Stimulated activated CD4-positive, alpha-beta T cell treated with anti-CD3 and anti-CD28 coated beads, Interleukin-2, amount 100 ng/mL, for 24 hours (primary cell): ENCODE data around the gene FCAMR.

Source experiments
- DNase-seq, 2 donors: peaks; one replicate each; pipeline ENCODE4 v3.0.0-alpha.2; 2020

FCAMR gene, protein sequence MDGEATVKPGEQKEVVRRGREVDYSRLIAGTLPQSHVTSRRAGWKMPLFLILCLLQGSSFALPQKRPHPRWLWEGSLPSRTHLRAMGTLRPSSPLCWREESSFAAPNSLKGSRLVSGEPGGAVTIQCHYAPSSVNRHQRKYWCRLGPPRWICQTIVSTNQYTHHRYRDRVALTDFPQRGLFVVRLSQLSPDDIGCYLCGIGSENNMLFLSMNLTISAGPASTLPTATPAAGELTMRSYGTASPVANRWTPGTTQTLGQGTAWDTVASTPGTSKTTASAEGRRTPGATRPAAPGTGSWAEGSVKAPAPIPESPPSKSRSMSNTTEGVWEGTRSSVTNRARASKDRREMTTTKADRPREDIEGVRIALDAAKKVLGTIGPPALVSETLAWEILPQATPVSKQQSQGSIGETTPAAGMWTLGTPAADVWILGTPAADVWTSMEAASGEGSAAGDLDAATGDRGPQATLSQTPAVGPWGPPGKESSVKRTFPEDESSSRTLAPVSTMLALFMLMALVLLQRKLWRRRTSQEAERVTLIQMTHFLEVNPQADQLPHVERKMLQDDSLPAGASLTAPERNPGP

DNA sequence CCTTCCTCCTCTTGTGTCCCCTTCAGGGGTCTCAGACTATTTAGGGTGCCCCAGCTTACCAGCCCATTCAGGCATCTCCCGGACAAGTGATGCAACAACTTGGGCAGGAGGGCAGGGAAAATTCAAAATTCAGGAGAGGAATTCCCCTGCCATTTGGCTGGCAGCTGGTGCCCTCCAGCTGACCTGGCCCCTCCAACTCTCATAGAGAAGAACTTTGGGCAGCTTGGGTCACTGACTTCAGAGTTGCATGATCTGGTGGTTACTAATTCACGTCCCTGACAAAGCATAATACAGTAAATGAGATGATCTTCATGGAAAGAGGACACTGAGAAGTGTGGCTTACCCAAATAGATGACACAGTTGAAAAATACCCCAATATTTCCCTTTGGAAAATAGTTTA is at the start of gene FCAMR:
TSS of gene FCAMR (minus strand) at position 15 of the 400 bp plus-strand sequence. CDS start 335 bp downstream, outside the sequence.
- DNase-seq: no peak

DNA sequence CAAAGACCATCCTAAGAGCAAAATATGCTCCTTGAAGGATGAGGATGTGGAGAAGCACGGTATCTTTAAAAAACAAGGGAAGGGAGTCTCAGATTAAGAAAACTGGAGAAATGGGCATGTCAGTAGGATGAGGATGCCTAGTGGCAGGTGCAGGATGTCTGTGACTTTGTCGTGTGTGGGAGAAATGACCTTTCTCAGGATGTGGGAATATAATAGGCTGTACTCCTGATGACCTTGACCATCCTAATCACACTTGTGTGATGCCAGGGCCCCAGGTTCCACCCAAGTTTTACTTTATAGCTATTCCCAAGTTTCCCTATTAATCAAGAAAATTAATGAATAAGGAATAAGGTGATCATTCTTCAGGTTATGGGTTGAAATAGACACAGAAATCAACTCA is 49.4 kb upstream of the FCAMR start:
- no peak for DNase-seq

DNA sequence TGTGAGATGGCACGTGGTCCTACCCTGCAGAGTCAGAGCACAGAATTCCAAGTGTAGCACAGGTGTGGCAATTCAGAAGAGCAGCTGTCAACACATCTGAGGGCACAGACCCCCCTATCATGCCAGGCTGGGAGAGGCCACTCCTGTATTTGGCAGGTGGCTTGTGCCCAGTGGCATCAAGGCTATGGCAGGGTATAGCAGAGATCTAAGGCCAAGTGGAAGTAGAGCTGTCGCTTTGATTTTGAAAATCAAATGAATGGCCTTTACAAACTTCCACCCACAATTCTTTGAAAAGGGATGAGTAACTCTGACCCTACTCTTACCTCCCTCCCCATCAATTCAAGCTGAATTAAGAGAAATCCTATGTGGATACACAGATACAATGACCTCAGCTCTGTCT is 48.9 kb upstream of the FCAMR start:
- no peak for DNase-seq

DNA sequence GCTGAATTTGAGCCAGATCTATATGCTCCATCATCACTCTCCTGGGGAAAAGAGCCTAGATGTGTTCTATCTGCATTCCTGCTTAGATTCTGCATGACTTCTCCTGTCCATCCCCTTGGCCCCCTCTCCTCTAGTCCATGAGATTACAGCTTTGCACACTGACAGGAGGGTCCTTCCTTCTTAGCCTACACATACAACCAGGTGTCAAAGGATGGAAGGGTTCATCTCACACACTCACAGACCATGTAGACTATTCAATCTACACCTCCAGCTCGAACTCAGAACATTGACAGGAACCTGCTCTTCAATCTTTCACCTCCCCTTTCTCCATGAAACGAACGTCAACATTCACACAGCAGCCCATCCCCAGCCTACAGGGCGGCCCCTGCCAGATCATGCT is 48.4 kb upstream of the FCAMR start:
- DNase-seq: no peak

DNA sequence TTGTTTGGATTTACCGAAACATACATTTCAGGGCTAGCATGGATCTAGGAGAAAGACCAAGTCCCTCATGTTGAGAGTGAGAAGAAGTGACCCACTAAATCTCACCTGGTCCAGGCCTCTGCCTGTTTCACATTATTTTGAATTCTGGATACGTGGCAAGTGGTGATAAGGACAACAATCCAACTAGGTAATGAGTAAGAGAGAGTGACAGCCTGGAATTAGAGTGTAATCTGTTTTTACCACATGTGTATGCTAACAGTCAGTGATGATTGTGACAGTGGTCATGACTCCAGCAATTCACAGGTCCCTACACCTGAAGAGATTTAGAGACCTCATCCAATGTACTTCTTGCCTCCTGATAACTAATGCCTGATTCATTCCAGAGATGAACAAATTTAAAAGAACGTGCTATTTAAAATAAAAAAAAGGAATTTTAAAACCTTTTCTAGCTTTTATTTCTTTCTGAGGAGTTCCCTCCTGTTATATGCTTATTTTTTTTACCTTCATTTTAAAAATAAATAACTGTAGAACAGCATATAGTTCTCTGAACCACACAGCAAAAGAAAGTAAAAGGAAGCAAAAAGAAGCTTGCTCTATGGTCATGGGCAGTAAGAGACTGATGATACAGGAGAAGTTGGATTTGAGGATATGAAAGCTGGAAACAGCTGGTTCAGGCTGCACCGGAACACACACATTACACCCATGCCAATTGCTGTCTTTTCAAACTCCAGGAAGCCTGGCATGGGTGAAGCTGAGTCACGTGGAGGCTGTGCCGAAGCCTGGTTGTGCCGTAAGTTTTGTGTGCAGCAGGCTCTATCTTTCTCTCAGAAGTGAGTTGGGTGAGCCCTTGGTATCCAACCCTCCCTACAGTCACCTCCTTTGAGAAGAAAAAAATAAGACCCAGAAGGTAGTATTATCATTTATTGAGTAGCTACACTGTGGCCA is 47.6 kb upstream of the FCAMR start:
- no peak for DNase-seq

DNA sequence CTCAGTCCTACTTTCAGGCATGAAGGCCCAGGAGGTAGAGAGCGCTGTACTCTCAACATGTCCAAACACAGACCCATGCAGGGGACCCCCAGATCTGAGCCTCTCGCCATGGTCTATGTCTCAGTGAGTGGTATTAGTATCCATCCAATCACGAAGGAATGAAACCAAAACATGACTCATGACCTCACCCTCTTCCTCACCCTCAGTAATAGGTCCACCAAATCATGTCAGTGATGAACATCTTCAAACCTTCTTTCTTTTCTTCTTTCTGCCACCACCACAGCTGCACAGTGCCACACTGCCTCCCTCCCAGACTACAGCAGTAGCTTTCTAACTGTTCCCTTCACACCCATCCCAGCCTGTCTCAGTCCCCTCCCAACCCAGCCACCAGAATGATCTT is 45.5 kb upstream of the FCAMR start:
- DNase-seq: no peak

DNA sequence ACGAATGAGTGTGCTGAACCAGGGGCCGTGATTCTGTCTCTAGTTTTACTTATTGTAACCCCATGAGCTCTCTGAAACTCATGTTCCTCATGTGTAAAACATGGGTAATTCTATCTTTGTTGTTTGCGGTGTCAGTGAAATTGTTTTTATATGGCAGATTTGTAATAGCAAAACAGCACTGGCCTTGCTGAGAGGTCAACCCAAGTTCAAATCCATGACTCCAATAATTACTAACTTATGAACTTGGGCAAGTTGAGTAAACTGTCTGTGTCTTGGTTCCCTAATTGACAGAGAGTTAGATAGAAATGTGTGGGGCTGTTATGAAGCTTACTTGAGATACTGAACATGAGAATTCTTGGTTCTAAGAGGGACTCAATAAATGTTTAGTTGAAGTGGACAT is 44.5 kb upstream of the FCAMR start:
- DNase-seq: no peak

DNA sequence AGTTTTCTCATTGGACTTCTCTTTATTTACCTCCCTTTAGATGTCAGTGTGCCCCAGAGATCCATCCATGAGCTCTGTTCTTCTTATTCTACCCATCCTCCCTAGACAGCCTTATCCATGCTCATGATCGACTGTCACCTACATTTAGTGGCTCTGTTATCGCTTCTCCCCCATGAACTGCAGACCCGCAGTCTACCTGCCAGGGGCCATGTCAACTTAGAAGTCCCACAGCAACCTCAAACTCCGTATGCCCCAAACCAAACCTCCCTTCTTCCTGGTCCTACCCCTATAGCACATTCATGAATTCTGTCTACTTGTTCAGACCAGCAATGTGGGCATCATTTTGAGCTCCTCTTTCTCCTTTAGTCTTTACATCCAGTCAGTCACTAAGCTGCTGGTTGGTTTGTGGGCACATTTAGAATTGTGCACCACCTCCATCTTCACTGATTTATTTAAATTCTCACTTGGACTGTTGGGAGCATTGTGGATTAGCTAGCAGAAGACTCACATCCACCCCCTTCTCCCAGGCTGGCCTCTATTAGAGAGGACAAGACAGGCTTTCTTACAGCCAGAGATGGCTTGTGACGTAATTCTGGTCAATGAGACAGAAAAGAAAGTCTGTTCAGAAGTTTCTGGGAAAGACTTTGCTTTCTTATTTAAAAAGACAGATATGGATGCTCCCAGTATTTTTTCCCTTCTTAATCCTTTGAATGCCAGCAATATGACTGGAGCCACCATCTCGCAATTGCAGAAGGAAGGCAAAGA is 43.2 kb upstream of the FCAMR start:
- DNase-seq: no peak

DNA sequence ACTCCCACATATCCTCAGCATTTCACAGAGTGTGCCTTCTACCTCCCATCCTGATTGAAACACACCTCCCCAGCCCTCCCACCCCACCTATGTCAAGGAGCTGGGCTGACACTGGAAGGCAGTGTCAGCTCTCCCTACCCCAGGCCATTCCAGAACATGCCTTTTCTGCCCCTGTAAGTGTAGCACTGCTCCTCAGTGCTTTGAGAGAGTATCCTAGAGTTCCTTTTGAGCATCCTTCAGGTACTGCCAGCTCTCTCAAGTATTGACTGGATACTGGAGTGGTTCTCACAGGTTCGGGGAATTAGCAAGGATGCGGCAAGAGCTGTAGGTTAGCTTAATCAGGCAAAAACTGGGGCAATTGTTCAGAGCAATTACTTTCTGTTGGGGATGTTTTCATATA is 40.5 kb upstream of the FCAMR start:
- DNase-seq: no peak

DNA sequence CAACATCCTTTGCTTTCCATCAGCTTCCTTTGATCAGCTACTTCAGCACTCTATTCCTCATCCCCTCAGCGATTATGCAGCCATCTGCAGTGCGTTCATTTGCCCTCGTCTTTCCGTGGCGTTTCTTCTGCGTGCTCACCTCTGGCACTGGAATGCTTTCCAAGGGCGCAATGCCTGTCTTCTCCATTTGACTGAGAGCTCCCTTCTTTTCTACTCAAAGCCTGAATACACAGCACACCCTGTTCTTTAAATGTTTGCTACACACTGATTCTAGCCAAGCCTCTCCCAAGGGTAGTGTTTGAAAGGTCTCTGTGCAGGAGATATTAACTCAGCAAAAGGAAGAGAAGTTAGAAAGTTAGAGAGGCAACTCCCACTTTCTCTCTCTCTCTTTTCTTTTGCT is 39.7 kb upstream of the FCAMR start:
- DNase-seq: no peak

DNA sequence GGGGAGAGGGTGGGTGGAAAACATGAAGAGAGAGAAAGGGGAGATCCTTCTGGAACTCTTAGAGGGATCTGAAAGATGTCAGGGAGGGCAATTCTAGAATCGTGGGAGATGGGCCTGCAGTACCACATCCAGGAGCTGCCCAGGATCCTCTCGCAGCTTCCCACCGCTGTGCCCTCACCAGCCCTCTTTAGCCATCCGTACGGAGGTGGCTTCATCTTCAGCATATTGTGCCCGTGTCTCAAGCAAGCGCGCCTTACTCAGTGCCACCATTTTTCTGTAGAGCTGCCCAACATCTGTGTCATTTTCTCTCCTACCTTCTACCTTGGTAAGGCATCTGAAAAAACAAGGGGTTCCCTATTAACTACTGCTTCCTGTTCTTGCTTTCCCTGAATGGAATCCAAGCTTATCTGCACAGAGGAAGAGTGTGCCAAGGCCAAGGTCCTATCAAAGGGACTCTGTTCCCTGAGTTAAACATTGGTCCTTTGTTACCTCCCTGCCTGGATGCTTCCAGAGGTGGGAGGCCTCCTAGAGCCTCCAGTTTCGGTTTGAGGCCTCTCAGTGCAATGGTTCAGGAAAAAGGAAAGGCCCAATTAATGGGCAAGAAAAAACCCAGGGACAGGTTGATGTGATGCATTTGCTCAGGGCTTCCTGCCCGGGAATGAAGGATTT is 39.1 kb upstream of the FCAMR start:
- DNase-seq: no peak

DNA sequence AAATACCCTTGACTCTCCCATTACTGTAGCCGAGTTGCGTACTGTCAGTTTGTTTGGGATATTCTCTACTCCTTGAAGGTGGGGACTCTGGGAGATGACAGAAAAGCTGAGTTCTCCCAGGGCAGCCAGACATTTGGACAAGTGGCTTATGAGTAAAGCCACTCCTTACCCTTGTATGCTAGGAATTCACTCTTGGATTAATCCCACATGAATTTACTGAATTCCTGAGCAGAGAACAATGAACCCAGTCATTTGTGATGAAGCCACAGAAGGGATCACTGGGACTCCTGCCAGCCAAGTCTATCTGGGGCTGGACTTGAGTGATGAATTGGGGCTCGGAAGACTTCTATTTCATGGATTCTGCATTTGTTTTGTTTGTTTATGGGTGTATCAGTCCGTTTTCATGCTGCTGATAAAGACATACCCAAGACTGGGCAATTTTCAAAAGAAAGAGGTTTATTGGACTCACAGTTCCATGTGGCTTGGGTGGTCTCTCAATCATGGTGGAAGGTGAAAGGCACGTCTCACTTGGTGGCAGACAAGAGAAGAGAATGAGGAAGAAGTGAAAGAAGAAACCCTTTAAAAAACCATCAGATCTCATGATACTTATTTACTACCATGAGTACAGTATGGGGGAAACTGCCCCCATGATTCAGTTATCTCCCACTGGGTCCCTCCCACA is 37.2 kb upstream of the FCAMR start:
- DNase-seq: no peak

DNA sequence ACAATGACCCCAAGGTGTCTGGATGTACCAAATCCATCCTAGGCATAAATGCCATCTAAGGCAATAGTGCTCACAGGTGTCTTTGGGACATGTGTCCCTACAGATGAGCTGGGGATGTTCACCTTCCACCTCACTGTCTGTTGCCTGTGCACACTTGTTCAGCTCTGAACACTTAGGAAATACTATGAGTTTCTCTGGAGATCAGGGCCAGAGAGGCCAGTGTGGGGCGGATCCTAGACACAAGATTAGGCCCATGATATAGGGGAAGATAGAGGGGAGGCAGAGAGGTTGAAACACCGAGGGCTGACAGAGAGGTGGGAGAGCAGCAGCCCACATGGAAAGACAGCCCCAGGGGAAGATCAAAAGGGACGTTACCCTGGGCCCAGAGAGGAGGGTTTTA is 36.7 kb upstream of the FCAMR start:
- DNase-seq: no peak

DNA sequence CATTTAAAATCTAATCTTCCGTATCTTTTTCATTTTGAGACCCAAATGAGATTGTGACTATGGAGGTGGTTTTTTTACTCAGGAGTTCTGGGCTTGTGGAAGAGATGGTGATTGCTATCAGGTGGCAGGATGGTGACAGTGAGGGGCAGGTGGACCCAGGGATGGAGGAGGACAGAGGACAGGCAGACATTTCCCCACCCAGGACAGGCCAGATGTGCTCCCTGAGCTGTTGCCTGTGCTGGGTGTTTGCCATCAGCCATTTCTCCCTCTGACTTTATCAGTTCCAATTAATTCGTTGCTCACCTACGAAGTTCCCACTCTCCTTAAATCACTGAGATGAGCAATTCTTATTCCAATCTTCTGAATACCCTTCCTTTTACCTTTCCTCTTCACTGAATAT is 35.8 kb upstream of the FCAMR start:
- no peak for DNase-seq

DNA sequence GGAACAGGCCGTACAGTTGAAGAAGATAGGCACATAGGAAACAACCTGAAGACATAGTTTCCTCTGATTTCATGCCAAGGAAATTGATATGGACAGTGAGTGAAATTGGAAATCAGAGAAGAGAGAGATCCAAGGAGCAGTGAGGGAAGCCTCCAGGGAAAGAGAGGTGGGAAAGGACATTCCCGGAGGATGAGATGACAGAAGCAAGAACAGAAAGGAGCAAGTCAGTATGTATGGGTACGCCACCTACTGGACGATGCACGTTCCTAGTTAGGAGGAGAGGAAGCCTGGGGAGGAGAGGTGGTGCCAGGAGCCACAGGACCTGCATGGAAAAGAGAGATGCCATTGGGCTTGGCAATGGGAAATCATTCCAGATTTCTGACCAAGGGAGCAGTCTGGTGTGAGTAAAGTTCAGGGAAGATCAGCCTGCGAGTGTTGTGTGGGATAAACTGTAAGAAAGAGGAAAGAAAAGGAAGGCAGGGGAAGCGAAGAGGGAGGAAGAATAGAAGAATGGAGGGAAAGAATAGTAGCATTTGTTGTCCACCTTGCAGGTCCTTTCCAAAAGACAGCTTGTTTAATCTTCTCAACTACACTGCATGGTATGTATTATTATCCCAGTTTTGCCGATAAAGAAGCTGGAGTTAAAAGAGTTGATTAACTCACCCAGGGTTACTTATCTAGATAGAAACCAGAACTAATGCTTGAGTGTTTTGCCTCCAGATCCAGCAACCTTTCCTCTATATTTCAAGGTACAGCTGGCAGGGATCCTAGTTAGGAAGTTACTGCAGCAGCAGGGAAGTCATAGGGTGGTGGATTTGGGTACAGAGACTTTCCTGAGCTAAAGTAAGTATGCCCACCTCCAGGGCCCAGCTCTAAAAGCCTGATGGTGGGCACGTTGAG is 34.9 kb upstream of the FCAMR start:
- DNase-seq: peak; percentile 44 to 55

DNA sequence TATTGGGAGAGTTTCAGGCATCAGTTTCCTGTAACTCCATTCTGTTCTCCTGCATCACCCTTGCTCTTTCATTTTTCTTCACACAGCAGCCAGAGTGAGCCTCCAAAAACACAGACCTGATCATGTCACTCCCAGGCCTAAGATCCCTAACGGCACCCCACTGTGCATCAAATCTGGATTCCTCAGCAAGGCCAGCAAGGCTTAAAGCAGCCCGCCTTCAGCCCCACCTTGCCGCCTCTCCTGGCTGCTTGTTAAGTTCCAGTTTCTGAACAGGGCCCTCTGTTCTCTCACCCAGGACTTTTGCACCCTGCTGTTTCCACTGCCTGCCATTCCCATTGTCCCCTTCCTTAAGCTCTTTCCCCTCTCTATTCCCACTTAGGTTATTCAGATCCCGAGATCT is 33.0 kb upstream of the FCAMR start:
- DNase-seq: no peak

DNA sequence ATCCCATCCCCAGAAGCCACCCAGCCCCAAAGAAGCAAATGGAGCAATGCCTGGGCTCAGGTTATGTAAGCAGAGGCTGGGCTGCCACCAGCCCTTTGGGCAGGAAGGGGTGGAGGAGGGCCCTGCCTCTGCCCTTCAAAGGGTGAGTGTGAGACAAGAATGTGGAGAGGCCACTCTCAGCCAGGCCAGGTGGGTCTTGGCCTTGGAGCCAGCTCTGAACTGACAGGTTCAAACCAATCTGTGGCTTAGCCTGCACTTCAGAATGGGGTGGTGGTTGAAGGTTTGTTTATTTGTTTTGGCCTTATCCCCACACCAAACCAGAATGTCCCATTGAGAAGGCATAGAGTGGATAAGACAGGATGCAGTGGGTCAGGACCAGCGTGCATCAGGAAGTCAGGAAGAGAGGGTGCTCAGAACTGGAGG is 32.5 kb upstream of the FCAMR start:
- no peak for DNase-seq

DNA sequence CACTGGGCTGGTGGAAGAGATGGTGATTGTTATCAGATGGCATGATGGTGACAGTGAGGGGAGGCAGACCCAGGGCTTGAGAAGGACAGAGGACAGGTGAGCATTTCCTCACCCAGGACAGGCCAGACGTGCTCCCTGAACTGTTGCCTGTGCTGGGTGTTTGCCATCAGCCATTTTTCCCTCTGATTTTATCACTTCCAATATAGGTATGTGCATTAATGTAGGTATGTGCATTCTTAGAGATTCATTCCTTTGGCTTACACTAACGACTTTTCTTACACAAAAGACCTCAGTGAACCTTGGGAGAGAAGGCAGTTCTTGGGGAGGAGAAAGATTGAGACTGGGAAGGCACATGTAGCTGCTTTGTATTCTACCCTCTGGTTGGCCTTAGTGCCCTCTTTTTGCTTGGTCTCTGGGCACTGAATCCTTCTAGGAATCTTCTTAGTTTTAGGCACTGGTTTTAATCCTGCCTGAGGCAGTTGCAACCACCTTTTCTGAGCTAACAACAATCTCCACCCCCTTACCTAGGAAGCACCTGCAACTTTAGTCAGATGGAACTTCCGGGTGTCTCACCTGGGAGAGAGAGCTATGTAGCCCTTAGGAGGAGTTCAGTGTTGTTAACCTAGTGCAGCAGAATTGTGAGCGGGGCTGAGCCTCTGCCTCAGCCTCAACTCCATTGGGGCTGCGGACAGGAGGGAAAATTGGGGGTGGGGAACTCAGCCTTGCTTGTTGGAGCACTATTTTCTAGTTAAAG is 31.4 kb upstream of the FCAMR start:
- DNase-seq: no peak

DNA sequence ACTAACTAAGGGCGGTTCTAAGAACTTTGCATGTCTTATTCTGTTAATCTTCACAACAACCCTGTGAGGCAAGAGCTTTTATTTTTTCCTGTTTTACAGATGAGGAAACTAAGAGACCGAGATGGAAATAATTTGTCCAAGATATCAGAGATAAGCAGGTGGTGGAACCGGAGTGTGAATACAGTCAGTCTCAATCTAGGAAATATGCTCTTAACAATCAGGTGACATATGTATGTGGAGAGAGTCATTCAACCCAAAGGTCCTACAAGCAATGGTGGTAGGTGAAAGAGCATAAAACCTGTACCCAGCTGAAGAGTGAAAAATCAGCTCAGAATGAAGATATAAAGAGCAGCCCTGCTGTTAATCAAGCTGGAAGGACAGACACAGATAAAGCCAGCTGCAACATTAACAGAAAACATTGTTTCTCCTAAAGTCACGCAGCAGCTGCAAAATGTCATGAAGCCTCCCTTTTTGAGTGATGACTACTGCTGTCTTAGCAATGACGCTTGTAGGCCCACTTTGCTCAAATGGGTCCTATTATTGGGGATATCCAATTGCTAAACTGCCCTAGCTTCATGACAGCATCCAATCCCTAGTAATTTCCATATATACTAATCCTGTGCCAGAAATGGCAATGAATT is 30.5 kb upstream of the FCAMR start:
- DNase-seq: no peak
